Bone marrow (tissue), 2 donors: Measurements from ENCODE around the gene PSMC1.

Source experiments
- DNase-seq, 2 donors: peaks; one replicate each; lab custom pipeline; 2025; lab: John Stamatoyannopoulos, UW

PSMC1 gene

DNA sequence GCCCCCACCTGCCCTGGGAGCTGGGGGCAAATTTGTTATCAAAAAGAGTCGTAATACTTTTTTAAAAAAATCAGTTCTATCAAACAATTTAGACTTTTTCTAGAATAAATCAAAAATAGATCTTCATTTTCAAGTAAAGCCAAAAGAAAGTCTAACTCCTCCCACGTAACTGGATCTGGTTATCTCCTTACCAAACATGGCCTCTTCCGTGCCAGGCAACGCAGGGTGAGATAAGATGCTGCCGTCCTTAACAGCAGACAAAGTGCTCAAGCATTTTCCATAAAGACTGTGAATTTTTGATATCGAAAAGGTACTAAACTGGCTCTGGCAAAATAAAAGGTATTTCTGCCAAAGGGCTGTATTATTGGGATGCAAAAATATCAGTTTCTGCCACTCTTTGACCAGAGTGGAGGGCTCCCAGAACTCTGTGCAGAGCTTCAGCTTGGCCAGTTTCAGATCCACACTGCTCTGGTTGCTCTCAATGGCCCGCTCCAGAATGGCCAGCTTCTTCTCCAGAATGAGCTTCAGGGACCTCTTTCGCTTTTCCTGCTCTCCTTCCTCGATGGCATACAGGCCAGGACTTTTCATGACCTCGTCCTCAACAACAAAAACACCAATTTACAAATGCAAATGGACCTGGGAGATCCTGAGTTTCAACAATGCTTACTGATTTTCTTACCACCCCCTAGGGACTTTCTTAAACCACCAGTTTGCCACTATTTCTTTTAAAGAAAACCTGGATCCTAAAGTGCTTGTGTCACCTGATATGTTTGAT is 46.4 kb downstream of the PSMC1 start:
- no peak for DNase-seq

DNA sequence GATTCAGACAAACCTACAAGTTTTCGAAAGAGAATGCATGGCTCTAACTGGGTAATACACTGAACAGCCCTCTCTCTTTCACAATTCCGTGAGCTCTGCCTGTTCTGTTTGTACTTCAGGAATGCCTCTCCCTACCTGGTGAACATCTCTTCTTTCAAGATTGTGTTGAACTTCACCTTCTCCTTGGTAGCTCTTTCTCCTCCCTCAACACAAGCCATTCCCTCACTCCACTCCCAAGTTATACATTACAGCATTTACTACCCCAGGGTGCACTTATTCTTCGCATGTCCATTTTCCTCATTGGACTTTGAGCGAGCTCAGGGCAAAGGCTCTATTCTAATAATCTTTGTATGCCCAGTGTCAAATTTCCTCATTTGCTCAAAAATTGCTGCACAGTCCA is 47.1 kb downstream of the PSMC1 start:
- DNase-seq = no peak

GRCh38 chr14:90304502-90304901 is 48.1 kb downstream of the PSMC1 start:
- DNase-seq = no peak

- no peak for DNase-seq
Measured at GRCh38 chr14:90305176-90305601, 48.8 kb downstream of the PSMC1 start.

DNA sequence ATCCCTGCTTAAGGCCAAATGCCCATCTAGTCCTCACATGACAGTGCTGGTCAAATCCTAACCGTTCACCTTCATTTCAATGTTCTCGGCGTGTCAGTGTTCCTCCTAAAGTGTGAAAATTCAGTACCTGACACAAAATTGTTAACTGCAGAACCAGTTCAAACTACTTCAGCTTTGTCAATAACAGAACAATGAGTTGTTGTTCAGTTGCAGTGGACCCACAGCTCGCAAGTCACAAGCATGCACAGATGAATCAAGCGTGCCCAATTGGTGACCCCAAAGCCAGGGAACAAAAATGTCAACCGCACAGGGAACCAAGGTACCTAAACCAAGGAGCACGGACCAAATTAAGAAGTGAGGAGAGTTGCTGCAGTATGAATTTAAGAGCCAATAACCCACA is 52.2 kb downstream of the PSMC1 start:
- no peak for DNase-seq

- DNase-seq = no peak
Measured at GRCh38 chr14:90317286-90317685, 60.9 kb downstream of the PSMC1 start.

GRCh38 chr14:90318016-90318415 is 61.7 kb downstream of the PSMC1 start:
- no peak for DNase-seq

- no peak for DNase-seq
Measured at GRCh38 chr14:90319173-90319572, 62.8 kb downstream of the PSMC1 start.

DNA sequence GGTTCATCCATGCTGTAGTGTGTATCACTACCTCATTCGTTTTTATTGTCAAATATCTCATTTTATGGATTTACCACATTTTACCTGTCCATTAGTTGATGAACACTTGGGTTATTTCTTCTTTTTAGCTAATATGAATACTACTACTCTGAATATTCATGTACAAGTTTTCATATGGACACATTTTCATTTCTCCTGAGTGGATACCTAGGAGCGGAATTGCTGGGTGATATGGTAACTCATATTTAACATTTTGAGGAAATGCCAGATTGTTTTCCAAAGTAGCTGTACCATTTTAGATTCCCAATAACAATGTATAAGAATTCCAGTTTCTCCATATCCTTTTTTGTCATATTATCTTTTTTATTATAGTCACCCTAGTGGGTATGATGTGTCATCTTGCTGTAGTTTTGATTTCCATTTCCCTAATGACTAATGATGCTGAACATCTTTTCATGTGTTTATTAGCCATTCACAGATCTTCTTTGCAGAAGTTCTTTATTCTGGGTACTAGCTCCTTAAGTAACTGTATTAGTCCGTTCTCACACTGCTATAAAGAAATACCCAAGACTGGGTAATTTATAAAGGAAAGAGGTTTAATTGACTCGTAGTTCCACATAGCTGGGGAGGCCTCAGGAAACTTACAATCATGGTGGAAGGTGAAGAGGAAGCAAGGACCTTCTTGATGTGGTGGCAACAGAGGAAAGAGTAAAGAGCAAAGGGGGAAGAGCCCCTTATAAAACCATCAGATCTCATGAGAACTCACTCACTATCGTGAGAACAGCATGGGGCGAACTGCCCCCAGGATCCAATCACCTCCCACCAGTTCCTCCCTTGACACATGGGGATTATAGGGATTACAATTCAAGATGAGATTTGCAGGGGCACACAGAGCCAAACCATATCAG is 63.5 kb downstream of the PSMC1 start:
- no peak for DNase-seq

DNA sequence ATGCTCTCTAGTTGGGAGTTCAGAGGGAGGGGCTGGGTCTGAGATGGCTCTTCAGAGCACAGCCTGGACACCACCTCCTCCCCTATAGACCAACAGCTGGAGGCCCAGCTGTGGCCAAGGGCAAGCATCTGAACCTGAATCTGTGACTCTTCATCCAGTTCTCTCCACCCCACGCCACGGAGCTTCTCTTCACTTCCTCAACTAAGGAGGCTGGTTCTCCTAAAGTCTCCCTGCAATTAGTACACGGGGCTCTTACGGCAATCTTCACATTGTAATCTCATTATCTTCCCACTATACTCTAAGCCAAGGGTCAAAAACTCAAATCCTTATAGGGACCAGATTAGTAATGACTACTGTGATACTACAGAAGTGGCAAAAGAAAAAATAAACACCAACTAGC is 65.5 kb downstream of the PSMC1 start:
- DNase-seq = no peak
